GM18511 (cell line): ENCODE measurements around the gene LYG1.
A peak's percentile ranks its signal among the peaks of the same experiment; 100 is the strongest.
"Not testable (repeated sequence)": the region's sequence is repeated elsewhere in the genome, so short reads cannot be mapped to it uniquely, and the experiment has no call there.

Experiments used
- ATAC-seq: cut with Tn5 transposase; IDR thresholded peaks from one replicate; pipeline ENCODE4 v1.9.1; 2021; ENCODE audit warnings: mild to moderate bottlenecking, moderate library complexity; ENCODE audit not compliant: unreplicated experiment

The LYG1 gene

GRCh38 chr2:99301097-99301496 lies at the start of gene LYG1:
LYG1 (minus strand) TSS chr2:99301197; CDS start chr2:99295670, 5,527 bp downstream.
- not testable (repeated sequence) for ATAC-seq

GRCh38 chr2:99350194-99350593 lies 49.2 kb upstream of the LYG1 start:
- no peak for ATAC-seq

GRCh38 chr2:99348173-99348572 lies 47.2 kb upstream of the LYG1 start:
- ATAC-seq, result no peak

GRCh38 chr2:99346218-99346617 lies 45.2 kb upstream of the LYG1 start:
- ATAC-seq, result no peak

- not testable (repeated sequence) for ATAC-seq
Observed at GRCh38 chr2:99345446-99345845, 44.4 kb upstream of the LYG1 start.

- ATAC-seq, result no peak
Observed at GRCh38 chr2:99342536-99342935, 41.5 kb upstream of the LYG1 start.

GRCh38 chr2:99340669-99341236 lies 39.8 kb upstream of the LYG1 start:
- no peak for ATAC-seq

- ATAC-seq, result no peak
Observed at GRCh38 chr2:99338029-99338585, 37.1 kb upstream of the LYG1 start.

GRCh38 chr2:99337113-99338028 lies 36.4 kb upstream of the LYG1 start, which contains the start of gene EIF5B:
EIF5B (plus strand) TSS chr2:99337389; CDS start chr2:99337555, 166 bp downstream.
- ATAC-seq, result peak; percentile 66

- ATAC-seq, result peak; percentile 19
Observed at GRCh38 chr2:99336804-99337112, 35.8 kb upstream of the LYG1 start.

- ATAC-seq, result peak; percentile 80
Observed at GRCh38 chr2:99335911-99336803, 35.2 kb upstream of the LYG1 start, which contains the start of gene TXNDC9. TXNDC9 (minus strand) TSS chr2:99336333; CDS start chr2:99333210, 3,123 bp downstream.

GRCh38 chr2:99325384-99325783 lies 24.4 kb upstream of the LYG1 start:
- no peak for ATAC-seq

GRCh38 chr2:99317873-99318200 lies 16.8 kb upstream of the LYG1 start:
- not testable (repeated sequence) for ATAC-seq

GRCh38 chr2:99317161-99317872 lies 16.3 kb upstream of the LYG1 start:
- ATAC-seq, result no peak

GRCh38 chr2:99299580-99299979 lies 1.4 kb downstream of the LYG1 start:
- ATAC-seq, result no peak

- no peak for ATAC-seq
Observed at GRCh38 chr2:99297994-99298393, 3.0 kb downstream of the LYG1 start.

GRCh38 chr2:99285526-99285925 lies 15.5 kb downstream of the LYG1 start:
- no peak for ATAC-seq

- no peak for ATAC-seq
Observed at GRCh38 chr2:99279969-99280695, 20.9 kb downstream of the LYG1 start.

- ATAC-seq, result no peak
Observed at GRCh38 chr2:99278793-99279291, 22.2 kb downstream of the LYG1 start.
